AG08395 (cell line): ENCODE results near the gene ZNF273.

ENCODE experiments used
- DNase-seq: peaks from one replicate; pipeline ENCODE4 v3.0.0; 2012; ENCODE audit warnings: mixed read lengths, low spot score

The ZNF273 gene

DNA sequence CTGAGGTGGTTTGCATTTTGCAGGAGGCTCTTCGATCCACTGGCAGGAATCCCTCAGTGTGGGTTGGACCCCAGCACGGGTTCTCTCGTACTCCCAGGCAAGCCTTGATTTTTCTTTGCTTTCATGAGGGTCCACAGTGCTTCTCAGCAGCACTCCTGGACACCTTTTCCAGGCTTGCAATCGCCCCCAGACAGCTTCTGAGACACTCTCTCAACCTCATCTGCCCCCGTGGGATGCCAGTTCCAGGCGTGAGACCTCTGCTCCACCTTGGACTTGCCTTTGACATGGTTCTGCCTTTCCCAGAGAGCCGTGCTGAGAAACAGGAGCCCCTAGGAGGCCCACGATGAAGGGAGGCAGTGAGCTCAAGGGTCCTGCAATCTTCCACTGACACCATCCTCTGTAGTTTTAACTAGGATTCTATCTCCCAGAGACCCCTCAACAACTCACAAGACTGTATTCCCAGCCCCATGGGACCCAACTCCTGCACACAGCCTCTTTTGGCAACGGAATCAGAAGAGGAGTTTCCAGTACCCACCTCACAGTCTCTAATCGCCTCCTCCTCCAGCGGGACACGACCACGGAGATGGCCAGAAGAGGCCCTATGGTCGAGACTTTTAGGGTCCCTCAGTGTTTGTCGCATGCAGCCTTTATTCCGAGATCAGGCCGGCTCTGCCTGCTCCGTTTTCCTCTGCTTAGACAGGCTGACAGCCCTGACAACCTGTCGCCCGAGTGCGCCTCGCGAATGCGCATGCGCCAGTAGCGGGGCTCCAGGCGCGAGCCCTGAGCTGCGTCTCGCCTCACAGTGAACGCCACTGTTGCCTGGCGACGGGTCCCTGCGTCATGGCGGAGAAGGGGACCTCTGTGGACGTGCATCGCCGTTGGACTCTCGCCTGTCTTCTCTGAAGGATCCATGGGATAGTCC is 26.0 kb upstream of the ZNF273 start:
- peak; percentile 79 for DNase-seq

DNA sequence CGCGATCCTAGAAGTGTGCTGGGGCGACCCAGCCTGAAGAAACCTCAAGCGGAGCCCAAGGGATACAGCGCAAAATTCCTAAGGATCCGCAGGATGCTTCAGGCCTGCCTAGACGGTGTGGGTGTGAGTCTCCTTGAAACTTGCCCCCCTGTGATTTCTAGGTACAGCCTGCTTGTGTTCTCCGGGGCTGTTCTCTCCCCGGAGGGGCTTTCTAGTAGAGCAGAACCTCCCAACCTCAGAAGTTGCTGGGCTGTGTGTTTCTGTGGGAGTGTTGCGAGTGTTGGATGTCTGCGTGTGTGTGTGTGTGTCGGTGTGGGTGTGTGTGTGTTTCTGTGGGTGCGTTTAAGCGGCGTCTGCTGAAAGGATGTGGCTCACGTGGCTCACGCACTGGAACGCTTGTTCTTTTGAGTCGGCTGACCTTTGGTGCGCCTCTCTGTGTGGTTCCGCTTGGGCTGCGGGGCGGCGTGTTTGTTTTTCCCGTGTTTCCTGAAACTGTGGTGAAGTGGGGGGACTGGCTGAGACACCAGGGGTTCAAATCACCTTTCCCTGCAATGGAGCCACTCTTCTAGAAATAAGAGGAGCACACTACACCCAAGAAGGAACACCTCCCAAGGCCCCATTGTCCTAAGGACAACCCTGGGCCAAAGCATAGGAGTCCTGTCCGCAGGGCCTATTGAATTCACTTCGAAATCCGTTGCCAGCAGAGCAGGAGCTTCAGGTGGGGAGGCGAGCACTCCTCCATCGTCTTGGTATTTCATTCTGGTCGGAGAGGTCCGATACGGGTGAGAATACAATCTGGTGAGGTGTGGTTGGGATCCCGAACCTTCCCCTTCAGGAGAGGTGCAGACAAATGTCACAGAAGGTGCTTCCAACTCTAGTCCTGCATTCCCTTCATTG is 25.1 kb upstream of the ZNF273 start:
- peak; percentile 4 for DNase-seq

DNA sequence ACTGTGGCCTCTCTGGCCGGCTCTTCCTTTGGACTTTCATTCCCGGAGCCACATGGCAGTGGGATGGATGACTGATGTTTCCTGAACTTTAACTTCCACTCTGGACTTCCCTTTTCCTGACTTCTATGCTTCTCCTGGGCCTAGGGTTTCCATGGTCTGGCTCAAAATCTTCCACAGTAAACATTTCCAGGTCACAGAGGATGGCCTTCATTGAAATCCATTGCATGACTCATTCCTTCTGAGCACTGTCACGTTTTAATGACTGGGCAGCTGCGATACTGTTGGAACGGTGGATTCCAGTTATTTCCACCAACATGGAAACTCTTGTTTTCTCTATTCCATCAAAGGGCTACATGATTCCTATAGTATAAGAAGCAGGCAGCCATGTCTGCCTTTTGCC is 24.4 kb upstream of the ZNF273 start:
- peak; percentile 0 for DNase-seq

DNA sequence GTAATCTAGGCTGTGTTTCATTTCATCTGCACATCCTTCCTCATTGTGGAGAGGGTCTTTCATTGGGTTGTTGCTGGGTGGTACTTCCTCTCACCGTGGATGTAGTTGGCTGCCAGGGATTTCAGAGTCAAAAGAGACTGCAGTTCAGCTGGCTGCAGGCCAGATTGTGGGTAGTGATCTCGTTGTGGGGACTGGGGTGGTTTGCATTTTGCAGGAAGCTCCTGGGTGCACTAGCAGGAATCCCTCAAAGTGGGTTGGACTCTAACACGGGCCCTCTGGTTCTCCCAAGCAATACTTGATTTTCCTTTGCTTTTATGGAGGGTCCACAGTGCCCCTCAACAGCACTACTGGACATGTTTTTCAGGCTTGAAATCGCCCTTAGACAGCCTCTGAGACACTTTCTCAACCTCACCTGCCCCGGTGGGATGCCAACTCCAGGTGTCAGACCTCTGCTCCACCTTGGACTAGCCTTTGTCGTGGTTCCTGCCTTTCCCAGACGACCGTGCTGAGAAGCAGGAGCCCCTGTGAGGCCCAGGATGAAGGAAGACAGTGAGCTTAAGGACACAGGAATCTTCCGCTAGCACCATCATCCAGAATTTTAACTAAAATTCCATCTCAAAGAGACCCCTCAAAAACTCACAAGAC is 23.9 kb upstream of the ZNF273 start:
- DNase-seq: no peak

GRCh38 chr7:64879800-64880199 is 23.3 kb upstream of the ZNF273 start:
- no peak for DNase-seq

DNA sequence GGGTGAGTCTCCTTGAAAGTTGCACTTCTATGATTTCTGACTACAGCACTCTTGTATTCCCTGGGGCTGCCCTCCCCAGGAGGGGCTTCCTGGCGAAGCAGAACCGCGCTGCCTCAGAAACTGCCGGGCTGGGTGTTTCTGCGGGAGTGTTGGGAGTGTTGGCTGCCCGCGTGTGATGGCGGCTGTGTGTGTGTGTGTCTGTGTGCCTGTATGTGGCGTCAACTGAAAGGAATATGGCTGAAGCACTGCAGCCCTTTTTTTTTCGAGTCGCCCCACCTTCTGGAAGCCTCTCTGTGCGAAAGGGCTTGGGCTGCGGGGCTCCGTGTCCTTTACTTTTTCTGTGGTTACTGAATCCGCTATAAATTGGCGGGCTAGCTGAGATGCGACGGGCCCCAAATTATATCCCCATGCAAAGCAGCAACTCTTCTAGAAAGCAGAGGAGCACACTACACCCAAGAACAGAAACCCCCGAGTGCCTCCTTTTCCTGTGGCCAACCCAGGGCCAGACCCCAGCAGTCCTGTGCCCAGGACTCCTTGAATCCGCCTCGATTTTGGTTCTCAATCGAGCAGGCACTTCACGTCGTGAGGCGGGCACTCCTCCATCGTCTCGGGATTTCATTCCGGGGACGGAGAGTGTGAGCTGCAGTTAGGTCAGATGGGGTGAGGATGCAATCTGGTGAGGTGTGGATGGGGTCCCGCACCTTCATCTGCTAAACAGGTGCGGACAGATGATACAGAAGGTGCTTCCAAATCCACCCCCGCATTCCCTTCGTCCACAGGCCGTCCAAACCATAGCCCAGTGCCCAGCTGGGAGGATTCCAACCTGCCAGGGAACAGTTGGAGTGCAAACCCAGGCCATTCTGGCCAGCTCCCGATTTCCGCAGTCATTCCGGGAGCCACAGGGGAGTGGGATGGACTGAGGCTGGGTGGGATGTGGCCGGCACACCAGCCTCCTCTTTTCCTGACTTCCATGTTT is 22.5 kb upstream of the ZNF273 start:
- no peak for DNase-seq

DNA sequence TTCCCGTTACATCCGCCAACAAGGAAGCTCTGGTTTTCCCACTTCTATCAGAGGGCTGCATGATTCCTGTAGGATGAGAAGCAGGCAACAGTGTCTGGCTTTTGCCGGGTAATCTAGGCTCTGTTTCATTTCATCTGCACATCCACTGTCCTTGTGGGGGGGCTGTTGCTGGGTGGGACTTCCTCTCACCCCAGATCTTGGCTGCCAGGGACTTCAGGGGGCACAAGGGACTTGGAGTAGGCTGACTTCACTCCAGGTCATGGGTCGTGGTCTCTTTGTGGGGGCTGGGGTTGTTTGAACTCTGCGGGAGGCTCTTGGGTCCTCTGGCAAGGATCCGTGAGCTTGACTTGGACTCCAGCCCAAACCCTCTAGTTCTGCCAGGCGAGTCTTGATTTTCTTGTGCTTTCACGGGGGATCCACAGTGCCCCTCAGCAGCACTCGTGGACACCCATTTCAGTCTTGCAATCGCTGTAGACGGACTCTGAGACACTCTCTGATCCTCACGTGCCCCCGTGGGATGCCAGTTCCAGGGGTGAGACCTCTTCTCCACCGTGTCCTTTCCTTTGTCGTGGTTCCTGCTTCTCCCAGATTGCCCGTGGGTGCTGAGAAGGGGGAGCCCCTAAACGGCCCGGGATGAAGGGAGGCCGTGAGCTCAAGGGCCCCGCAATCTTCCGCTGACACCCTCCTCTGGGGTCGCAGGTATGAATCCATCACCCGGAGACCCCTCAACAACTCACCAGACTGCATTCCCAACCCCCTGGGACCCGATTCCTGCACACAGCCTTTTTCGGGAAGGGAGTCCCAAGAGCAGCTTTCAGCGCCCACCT is 21.4 kb upstream of the ZNF273 start:
- no peak for DNase-seq

DNA sequence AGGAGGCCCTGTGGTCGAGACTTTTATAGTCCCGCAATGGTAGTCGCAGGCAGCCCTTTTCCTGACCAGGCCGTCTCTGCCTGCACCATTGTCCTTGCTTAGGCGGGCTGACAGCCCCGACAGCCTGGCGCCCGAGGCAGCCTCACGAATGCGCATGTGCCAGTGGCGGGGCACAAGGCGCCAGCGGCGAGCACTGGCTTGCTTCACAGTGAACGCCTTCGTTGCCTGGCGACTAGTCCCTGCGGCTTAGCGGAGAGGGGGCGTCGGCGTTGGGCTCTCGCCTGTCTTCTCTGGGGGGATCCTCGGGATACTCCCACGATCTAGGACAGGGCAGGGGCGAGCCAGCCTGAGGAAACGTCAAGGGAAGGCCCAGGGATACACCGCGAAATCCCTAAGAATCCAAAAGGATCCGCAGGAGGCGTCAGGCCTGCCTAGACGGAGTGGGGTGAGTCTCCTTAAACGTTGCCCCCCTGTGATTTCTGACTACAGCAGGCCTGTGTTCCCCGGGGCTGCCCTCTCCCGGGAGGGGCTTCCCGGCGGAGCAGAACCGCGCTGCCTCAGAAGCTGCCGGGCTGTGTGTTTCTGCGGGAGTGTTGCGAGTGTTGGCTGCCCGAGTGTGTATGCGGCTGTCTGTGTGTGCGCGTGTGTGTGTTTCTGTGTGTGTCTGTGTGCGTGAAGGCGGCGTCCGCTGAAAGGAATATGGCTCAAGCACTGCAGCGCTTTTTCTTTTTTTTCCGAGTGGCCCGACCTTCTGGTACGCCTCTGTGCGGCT is 20.5 kb upstream of the ZNF273 start:
- peak; percentile 89 for DNase-seq

DNA sequence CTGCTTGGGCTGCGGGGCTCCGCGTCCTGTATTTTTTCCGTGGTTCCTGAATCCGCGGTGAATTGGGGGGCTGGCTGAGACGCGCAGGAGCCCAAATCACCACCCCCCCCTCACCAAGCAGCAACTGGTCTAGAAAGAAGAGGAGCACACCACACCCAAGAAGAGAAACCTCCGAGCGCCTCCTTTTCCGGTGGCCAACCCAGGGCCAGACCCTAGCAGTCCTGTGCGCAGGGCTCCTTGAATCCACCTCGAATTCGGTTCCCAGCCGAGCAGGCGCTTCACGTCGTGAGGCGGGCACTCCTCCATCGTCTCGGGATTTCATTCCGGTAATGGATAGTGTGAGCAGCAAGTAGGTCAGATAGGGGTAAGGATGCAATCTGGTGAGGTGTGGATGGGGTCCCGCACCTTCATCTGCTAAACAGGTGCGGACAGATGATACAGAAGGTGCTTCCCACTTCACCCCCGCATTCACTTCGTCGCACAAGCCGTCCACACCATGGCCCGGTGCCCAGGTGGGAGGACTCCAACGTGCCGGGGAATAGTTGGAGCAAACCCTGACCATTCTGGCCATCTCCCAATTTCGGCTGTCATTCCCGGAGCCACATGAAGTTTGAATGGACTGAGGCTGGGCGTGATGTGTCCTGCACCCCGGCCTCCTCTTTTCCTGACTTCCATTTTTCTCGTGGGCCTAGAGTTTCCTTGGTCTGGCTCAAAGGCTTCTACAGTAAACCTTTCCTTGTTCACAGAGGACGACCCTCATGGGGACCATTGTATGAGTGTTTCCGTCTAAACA is 19.8 kb upstream of the ZNF273 start:
- no peak for DNase-seq

- DNase-seq: no peak
Measured at GRCh38 chr7:64884085-64884912, 18.8 kb upstream of the ZNF273 start.

DNA sequence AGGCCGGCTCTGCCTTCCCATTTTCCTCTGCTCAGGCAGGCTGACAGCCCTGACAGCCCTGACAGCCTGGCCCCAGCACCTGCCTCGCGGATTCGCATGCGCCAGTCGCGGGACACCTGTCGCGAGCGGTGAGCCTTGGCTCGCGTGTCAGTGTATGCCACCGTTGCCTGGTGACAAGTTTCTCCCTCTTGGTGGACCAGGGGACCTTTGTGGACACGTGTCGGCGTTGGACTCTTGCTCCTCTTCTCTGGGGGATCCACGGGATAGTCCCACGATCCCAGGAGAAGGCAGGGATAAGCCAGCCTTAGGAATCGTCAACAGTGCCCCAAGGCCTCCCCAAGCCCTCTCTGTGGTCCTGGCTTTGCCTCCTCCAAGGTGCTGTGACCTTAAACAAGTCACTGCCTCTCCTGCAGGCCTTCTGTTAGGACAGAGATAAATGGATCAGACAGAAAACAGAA is 18.1 kb upstream of the ZNF273 start:
- no peak for DNase-seq

GRCh38 chr7:64885520-64886240 is 17.4 kb upstream of the ZNF273 start:
- DNase-seq: no peak

DNA sequence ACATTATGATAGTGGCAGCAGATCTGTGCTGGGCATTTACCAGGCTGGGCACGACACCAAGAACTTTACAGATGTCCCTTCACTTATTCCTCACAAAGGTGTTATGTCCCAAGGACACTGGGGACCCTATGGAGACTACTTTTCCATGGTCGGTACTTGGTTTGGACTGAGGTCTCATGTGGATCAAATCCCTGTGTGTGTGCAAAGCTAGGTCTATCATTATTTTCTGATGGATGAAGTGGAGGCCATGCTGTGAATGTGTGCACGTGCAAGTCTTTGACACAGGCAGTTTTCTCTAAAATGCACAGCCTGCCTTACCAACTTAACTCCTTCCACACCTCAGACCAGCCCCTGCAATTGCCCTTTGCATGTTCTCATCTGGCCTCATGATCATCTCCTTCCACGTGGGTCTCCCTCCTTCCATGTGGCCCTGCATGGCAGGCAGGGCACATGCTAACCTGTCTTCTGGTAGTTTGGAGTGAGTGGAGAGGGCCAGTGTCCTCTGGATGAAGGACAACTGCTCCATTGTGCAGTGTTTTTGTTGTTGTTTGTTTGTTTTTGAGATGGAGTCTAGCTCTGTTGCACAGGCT is 16.0 kb upstream of the ZNF273 start:
- no peak for DNase-seq

- DNase-seq: no peak
Measured at GRCh38 chr7:64887756-64888508, 15.1 kb upstream of the ZNF273 start.

DNA sequence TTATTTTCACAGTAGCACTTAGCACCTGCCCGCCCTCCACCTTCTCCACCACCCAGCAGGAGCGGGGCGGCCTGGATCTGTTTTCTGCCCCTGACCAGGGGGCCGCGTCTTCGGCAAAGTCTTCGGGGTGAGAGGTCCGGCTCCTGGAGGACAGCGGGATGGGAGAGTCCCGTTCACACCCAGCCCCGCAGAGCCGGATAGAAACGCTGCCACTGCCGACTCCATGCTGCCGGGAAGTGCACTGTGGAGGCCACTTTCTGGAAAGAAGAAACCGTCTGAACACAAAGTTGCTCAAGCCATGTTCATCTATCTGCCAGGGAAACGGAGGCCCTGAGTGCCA is 14.5 kb upstream of the ZNF273 start:
- no peak for DNase-seq
